Neuron (in vitro differentiated cells): ENCODE measurements around the gene NRDC.
A peak's percentile ranks its signal among the peaks of the same experiment; 100 is the strongest.

Experiments
- H2AFZ ChIP-seq: one replicate; pipeline ENCODE4 v1.6.1; 2013; ENCODE audit warnings: low read depth, mild to moderate bottlenecking, inconsistent platforms, low read length, moderate library complexity
- H3K27me3 ChIP-seq: one replicate; pipeline ENCODE4 v1.6.1; 2013; ENCODE audit warnings: low read length; ENCODE audit not compliant: insufficient read depth
- H3K36me3 ChIP-seq: one replicate; pipeline ENCODE4 v1.6.1; 2013; ENCODE audit warnings: low read length; ENCODE audit not compliant: insufficient read depth
- H3K4me1 ChIP-seq: one replicate; pipeline ENCODE4 v1.6.1; 2013; ENCODE audit warnings: low read length; ENCODE audit not compliant: insufficient read depth
- H3K4me3 ChIP-seq: 2 replicates; pipeline ENCODE4 v1.5.1; 2013; ENCODE audit warnings: mild to moderate bottlenecking, low read length, moderate library complexity
- H3K9me3 ChIP-seq: one replicate; pipeline ENCODE4 v1.6.1; 2013; ENCODE audit warnings: low read length

NRDC gene

GRCh38 chr1:51878616-51879336 lies at the start of gene NRDC:
Gene NRDC, minus strand, starts transcription at chr1:51878727. Its CDS starts 112 bp downstream, at chr1:51878615.
- H3K36me3 ChIP-seq: no peaks in the 10 kb centered on the region
- peak within 1 kb of the TSS; percentile 66 for H3K4me3 ChIP-seq
- H3K4me1 ChIP-seq: peaks cover 18% of the 10 kb centered on the region
- H3K9me3 ChIP-seq: no peaks in the 10 kb centered on the region
- H2AFZ ChIP-seq: peak within 1 kb of the TSS; percentile 97
- peaks cover 7% of the 10 kb centered on the region for H3K27me3 ChIP-seq

GRCh38 chr1:51927029-51927428 lies 48.5 kb upstream of the NRDC start:
- Histone ChIP-seq H2AFZ (no peak overlapping the region), H3K27me3 (peaks cover 41% of the 10 kb centered on the region), H3K36me3 (no peaks in the 10 kb centered on the region), H3K4me3 (no peak overlapping the region), H3K9me3 (no peaks in the 10 kb centered on the region), H3K4me1 (no peaks in the 10 kb centered on the region)

GRCh38 chr1:51926171-51926812 lies 47.8 kb upstream of the NRDC start:
- no peak overlapping the region for H2AFZ ChIP-seq
- H3K4me3 ChIP-seq: no peak overlapping the region
- no peaks in the 10 kb centered on the region for H3K36me3 ChIP-seq
- no peaks in the 10 kb centered on the region for H3K9me3 ChIP-seq
- H3K27me3 ChIP-seq: peaks cover 49% of the 10 kb centered on the region
- peaks cover 3% of the 10 kb centered on the region for H3K4me1 ChIP-seq

GRCh38 chr1:51924455-51924854 lies 45.9 kb upstream of the NRDC start:
- Histone ChIP-seq H3K4me1 (peaks cover 15% of the 10 kb centered on the region), H3K9me3 (no peaks in the 10 kb centered on the region), H2AFZ (no peak overlapping the region), H3K27me3 (peaks cover 56% of the 10 kb centered on the region), H3K4me3 (no peak overlapping the region), H3K36me3 (no peaks in the 10 kb centered on the region)

GRCh38 chr1:51922040-51922439 lies 43.5 kb upstream of the NRDC start:
- no peaks in the 10 kb centered on the region for H3K36me3 ChIP-seq
- no peak overlapping the region for H2AFZ ChIP-seq

GRCh38 chr1:51920130-51920529 lies 41.6 kb upstream of the NRDC start:
- no peaks in the 10 kb centered on the region for H3K9me3 ChIP-seq
- no peak overlapping the region for H3K4me3 ChIP-seq
- peaks cover 57% of the 10 kb centered on the region for H3K27me3 ChIP-seq
- H3K36me3 ChIP-seq: no peaks in the 10 kb centered on the region
- no peak overlapping the region for H2AFZ ChIP-seq
- H3K4me1 ChIP-seq: peaks cover 18% of the 10 kb centered on the region

More at GRCh38 chr1:51922040-51922439, 43.5 kb upstream of the NRDC start:
- Histone ChIP-seq H3K4me1 (peaks cover 18% of the 10 kb centered on the region), H3K9me3 (no peaks in the 10 kb centered on the region), H3K27me3 (peaks cover 54% of the 10 kb centered on the region), H3K4me3 (no peak overlapping the region)

GRCh38 chr1:51919684-51920083 lies 41.2 kb upstream of the NRDC start:
- Histone ChIP-seq H3K27me3 (peaks cover 58% of the 10 kb centered on the region), H3K36me3 (no peaks in the 10 kb centered on the region), H3K4me1 (peaks cover 18% of the 10 kb centered on the region), H2AFZ (no peak overlapping the region), H3K9me3 (no peaks in the 10 kb centered on the region), H3K4me3 (peak overlapping the region; percentile 4)

- Histone ChIP-seq H3K36me3 (no peaks in the 10 kb centered on the region), H3K9me3 (peaks cover 3% of the 10 kb centered on the region), H3K4me3 (no peak overlapping the region), H2AFZ (no peak overlapping the region), H3K4me1 (peaks cover 18% of the 10 kb centered on the region), H3K27me3 (peaks cover 53% of the 10 kb centered on the region)
Observed at GRCh38 chr1:51916587-51917405, 38.3 kb upstream of the NRDC start.

GRCh38 chr1:51915951-51916350 lies 37.4 kb upstream of the NRDC start:
- Histone ChIP-seq H2AFZ (no peak overlapping the region), H3K4me1 (peaks cover 14% of the 10 kb centered on the region), H3K9me3 (peaks cover 3% of the 10 kb centered on the region), H3K4me3 (no peak overlapping the region), H3K36me3 (no peaks in the 10 kb centered on the region), H3K27me3 (peaks cover 48% of the 10 kb centered on the region)

- H3K9me3 ChIP-seq: peaks cover 3% of the 10 kb centered on the region
- no peak overlapping the region for H3K4me3 ChIP-seq
- peaks cover 49% of the 10 kb centered on the region for H3K27me3 ChIP-seq
- H3K36me3 ChIP-seq: no peaks in the 10 kb centered on the region
- H2AFZ ChIP-seq: no peak overlapping the region
- H3K4me1 ChIP-seq: no peaks in the 10 kb centered on the region
Observed at GRCh38 chr1:51912881-51913280, 34.4 kb upstream of the NRDC start.

- Histone ChIP-seq H3K4me3 (no peak overlapping the region), H3K27me3 (peaks cover 38% of the 10 kb centered on the region), H2AFZ (no peak overlapping the region), H3K36me3 (no peaks in the 10 kb centered on the region), H3K9me3 (peaks cover 3% of the 10 kb centered on the region), H3K4me1 (no peaks in the 10 kb centered on the region)
Observed at GRCh38 chr1:51910221-51911000, 31.9 kb upstream of the NRDC start.

GRCh38 chr1:51908499-51908898 lies 30.0 kb upstream of the NRDC start:
- no peaks in the 10 kb centered on the region for H3K4me1 ChIP-seq
- H2AFZ ChIP-seq: no peak overlapping the region
- no peak overlapping the region for H3K4me3 ChIP-seq
- no peaks in the 10 kb centered on the region for H3K36me3 ChIP-seq
- H3K9me3 ChIP-seq: no peaks in the 10 kb centered on the region
- peaks cover 32% of the 10 kb centered on the region for H3K27me3 ChIP-seq
